GM21786 (cell line): ENCODE measurements around the gene SDHAF2.
"Not testable (repeated sequence)": the region's sequence is repeated elsewhere in the genome, so short reads cannot be mapped to it uniquely, and the experiment has no call there.

Source experiments
- ATAC-seq: cut with Tn5 transposase; IDR thresholded peaks from one replicate; pipeline ENCODE4 v1.9.1; 2021; ENCODE audit not compliant: unreplicated experiment

The SDHAF2 gene

GRCh38 chr11:61429691-61430582 is at the start of gene SDHAF2, which contains the start of gene CPSF7:
Gene SDHAF2, plus strand, starts transcription at chr11:61430124. Its CDS starts 23 bp downstream, at chr11:61430147.
Gene CPSF7, minus strand, starts transcription at chr11:61429975. Its CDS starts 740 bp downstream, at chr11:61429235.
- ATAC-seq: peak; percentile 86

DNA sequence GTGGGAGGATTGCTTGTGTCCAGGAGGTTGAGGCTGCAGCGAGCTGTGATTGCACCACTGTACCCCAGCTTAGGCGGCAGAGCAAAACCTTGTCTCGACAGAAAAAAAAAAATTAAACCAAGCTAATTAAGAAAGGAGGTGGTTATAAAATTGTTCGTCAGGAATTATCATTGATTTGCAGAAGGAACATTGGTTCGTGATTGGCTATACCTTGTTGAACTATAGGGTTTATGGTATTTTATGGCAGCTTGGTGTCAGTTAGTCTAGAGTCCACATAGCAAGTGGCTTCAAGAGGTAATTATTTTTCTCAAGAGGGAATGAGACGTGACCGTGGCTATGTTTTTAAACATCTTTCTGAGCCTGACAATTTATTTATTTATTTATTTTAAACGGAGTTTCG is 49.0 kb upstream of the SDHAF2 start:
- no peak for ATAC-seq

GRCh38 chr11:61383859-61384258 is 46.1 kb upstream of the SDHAF2 start:
- not testable (repeated sequence) for ATAC-seq

DNA sequence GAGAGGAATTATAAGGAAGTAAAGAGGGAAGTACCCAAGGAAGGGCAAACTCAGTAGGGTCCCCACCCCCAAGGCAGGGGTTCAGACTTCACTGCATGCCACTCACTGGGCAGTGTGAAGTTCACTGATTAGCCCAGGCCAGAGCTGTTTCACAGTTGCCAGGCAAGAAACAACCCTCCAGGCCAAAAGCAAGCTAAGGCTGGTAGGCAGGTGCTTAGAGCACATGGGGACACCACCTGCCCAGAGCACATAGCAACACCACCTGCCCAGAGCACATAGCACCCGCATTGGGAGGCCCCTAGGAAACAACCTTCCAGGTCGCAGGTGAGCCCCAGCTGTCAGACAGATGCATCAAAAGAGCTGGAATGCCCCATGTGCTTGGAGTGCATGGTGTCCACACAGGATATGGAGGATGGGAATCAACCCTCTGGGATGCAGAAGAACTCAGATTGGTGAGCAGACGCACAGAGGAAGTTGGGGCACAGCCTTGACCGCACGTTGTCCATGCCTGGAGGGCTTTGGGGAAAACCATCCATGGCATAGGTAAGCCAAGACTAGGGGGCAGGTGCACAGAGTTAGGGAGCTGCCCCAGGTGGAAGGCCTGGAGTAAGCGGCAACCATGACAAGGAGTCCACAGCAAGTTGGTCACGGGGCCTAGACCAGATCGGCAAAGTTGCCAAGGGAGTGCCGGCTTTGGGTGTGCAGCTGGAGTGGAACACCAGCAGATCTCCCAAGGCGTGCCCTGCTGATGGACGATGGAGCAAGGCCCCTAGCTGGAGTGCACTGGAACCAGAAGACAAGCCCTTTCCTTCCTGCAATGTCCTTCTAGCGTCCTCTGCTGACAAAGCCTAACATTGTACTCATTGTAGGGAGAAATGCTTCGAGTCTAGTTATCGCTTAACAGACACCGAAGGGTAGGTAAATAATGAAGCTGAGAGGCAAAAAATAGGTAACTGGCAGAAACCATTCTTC is 45.4 kb upstream of the SDHAF2 start:
- ATAC-seq: no peak

- no peak for ATAC-seq
Observed at GRCh38 chr11:61390161-61390560, 39.8 kb upstream of the SDHAF2 start.

- no peak for ATAC-seq
Observed at GRCh38 chr11:61392981-61393595, 36.8 kb upstream of the SDHAF2 start.

- ATAC-seq: no peak
Observed at GRCh38 chr11:61401173-61401572, 28.8 kb upstream of the SDHAF2 start.

- ATAC-seq: no peak
Observed at GRCh38 chr11:61401573-61401972, 28.4 kb upstream of the SDHAF2 start.

DNA sequence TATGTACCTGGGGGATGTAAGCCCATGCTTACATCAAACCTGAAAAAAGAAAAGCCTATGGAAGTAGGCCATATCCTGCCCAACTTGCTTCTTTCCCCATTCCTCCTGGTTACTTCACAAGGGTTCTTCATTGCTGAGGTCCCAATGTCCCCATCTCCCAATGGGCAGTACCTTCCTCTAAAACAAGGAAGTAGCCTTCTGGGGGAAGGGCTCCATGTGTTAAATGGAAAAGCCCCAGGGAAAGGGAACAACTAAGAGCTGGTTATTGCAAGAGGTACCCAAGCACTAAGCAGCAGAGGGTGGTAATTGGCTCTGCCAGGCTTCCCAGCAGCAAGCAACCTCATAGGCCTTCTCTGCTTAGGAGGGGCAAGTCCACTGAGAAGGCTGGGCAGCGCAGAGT is 26.3 kb upstream of the SDHAF2 start:
- no peak for ATAC-seq

DNA sequence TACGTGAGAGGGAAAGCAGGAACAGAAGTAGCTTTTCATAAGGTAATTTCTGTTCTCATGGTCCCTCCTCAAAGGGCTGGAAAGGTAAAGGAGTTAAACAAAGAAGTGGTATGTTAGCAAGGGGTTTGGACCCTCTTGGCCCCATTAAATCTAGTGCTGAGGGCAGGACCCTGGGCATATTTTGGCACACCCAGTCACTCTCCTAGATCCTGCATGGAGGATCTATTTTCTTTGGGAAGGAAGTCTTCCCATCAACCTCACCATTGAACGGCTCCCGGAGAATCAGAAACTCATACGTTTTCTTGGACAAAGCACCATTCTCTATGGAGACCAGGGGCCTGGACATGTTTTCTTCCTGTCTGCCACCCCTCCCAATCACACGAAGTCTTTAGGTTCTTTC is 25.8 kb upstream of the SDHAF2 start:
- ATAC-seq: no peak

DNA sequence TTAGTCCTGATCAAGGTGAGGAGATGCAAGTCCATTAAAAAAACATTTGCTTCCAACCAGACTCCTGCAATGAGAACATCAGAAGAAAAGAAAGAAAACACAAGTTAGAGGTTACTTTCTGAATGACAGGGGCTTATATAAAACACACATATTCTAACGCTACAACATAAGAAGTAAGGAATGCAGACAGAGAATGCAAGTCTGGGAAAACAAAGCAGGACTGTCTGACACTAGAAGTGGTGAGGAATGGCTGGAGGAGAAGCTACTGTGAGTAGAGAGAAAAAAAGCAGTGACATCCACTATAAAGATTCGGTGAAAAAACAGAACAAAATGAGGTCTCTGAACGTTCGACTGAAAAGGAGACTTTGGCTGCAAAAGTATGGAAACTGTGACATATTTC is 25.3 kb upstream of the SDHAF2 start:
- ATAC-seq: no peak

- ATAC-seq: no peak
Observed at GRCh38 chr11:61406067-61406466, 23.9 kb upstream of the SDHAF2 start.

DNA sequence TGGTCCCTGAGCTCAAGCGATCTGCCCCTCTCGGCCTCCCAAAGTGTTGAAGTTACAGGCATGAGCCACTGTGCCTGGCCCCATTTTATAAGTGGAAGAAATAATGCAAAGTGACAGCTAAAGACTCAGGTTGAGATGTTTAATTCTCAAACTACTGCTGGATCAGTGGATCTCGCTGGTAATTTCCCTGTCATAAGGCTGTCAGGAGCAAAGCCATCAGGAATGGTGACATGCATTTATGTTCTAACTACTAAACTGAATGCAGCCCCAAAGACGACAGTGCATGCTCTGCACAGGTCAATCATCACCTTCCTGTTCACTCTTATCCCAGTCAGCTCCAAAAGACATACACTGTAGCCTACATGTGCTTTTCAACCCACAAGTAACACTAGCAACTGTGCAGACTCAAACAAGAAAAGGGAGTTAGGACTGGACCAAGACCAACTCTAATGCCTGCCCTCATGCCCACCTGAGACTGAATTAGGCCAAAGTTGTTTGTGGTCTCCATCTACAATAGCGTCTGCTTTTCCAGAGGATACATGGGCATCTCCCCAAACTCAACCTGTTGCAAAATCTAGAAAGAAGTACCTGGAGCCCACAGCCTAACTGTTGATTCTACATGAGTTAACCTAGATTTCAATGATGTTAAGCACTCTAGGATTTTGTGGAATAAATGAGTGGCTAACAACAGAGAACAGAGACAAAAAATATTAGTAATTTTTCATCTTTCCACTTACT is 22.8 kb upstream of the SDHAF2 start:
- ATAC-seq: no peak

DNA sequence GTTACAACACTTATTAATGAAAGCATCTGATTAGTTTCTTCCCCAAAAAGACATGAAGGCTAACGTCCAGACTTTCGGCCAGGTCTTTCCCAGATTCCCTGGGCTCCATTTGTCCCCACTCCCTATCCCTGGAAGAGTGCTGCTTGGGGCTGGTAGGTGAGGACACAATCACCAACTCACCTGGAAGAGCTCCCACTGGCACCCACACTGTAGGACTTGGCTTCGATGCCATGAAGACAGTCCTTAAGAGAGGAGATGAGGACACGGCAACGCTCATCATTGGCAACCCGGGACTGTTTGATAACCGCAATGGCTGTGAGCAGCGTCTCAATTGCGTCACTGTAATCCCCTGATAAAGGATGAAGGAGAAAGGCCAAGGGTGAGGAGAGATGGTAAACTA is 18.3 kb upstream of the SDHAF2 start:
- no peak for ATAC-seq

DNA sequence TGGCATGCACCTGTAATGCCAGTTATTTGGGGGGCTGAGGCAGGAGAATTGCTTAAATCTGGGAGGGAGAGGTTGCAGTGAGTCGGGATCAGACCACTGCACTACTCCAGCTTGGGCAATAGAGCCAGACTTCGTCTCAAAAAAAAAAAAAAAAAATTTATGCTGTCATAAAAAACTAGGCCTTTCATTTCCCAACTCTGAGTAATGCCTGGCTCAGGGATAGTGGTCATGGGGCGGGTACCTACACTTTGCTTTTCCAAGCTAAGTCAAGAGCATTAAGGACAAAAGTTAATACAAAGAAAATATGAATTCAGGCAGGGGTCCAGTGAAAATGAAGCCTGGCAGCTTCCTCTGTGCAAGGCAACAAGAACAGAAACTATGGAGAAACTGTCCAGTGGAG is 16.4 kb upstream of the SDHAF2 start:
- ATAC-seq: no peak

DNA sequence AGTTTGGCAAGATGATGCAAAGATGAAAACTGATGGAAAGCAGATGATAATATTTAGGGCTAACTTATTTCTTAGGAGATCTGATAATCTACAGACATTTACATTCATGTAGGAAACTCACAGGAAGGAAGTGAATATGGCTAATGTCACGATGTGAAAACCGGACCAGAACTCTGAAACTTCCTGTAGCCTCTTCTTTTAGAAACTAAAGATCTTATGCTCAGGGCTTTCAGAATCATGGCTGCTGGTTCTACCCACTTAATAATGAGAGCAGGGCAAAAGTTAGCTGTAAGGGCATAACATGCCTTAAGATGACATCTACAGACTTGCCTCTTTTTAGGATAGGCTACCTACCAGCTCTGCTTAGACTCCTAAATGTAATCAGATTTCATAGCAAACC is 15.4 kb upstream of the SDHAF2 start:
- no peak for ATAC-seq

- ATAC-seq: no peak
Observed at GRCh38 chr11:61415381-61415780, 14.5 kb upstream of the SDHAF2 start.

- ATAC-seq: no peak
Observed at GRCh38 chr11:61416941-61417340, 13.0 kb upstream of the SDHAF2 start.

DNA sequence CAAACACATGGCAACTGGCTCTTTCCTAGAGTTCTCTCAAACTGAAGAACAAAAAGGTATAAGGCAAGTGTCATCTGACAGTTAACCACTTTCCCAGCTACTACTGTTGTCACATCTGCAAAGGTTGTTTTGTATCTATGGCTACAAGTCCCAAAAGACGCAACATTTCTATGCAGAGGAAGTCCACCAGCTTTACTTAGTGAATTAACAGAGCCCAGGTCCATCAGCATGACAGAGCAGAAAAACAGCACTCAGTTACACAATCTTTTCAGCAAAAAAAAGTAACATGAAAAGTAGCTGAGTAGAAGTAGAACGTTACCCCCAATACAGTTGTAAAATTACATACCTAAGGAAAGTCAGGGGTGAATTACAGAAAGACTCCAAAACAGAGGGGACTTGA is 12.3 kb upstream of the SDHAF2 start:
- ATAC-seq: no peak

GRCh38 chr11:61418136-61418535 is 11.8 kb upstream of the SDHAF2 start:
- ATAC-seq: no peak

- ATAC-seq: no peak
Observed at GRCh38 chr11:61422226-61422625, 7.7 kb upstream of the SDHAF2 start.
